ENCODE results near the gene EYS. TPM values are rescaled to one million over a fixed set of nuclear protein-coding genes. Genes with fewer than 3 reads are reported as not detected.

The EYS gene
- total RNA-seq, 1 donor from 2014 or later, result not detected

DNA sequence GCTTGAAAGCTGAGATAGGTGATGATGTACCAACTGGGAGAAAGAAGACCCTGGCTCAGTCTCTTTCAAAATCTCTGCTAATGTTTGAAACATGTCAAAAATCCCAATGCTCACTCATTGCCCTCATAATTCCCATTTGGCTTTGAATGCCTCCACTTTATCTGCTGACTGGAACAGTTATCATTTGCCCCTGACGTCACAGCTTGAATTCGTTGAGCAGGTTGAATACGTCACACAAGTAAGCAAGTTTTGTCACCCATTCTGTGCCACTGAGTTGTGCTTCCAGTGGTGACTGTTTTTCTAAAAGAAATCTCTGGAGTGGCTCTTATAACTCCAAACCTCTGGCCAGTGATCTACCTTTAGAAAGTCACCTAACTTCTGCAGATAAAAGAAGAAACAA lies 991.4 kb downstream of the EYS start:
- H3K4me3 Mint-ChIP-seq (ENCODE audit: unreplicated experiment), result no peak overlapping the region
- H3K27ac Mint-ChIP-seq (ENCODE audit: unreplicated experiment), result no peak overlapping the region
- no peak for DNase-seq (ENCODE audit: extremely low spot score, unreplicated experiment)
- H3K36me3 Mint-ChIP-seq (ENCODE audit: unreplicated experiment), result no peaks in the 10 kb centered on the region
- H3K27me3 Mint-ChIP-seq (ENCODE audit: unreplicated experiment), result peaks cover 4% of the 10 kb centered on the region
- peaks cover 14% of the 10 kb centered on the region for H3K4me1 Mint-ChIP-seq (ENCODE audit: unreplicated experiment)
- TF ChIP-seq, protein P1, sequence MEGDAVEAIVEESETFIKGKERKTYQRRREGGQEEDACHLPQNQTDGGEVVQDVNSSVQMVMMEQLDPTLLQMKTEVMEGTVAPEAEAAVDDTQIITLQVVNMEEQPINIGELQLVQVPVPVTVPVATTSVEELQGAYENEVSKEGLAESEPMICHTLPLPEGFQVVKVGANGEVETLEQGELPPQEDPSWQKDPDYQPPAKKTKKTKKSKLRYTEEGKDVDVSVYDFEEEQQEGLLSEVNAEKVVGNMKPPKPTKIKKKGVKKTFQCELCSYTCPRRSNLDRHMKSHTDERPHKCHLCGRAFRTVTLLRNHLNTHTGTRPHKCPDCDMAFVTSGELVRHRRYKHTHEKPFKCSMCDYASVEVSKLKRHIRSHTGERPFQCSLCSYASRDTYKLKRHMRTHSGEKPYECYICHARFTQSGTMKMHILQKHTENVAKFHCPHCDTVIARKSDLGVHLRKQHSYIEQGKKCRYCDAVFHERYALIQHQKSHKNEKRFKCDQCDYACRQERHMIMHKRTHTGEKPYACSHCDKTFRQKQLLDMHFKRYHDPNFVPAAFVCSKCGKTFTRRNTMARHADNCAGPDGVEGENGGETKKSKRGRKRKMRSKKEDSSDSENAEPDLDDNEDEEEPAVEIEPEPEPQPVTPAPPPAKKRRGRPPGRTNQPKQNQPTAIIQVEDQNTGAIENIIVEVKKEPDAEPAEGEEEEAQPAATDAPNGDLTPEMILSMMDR (IDR thresholded peaks at IDR 0.05), result no peak
- H3K9me3 Mint-ChIP-seq (ENCODE audit: unreplicated experiment), result no peaks in the 10 kb centered on the region

DNA sequence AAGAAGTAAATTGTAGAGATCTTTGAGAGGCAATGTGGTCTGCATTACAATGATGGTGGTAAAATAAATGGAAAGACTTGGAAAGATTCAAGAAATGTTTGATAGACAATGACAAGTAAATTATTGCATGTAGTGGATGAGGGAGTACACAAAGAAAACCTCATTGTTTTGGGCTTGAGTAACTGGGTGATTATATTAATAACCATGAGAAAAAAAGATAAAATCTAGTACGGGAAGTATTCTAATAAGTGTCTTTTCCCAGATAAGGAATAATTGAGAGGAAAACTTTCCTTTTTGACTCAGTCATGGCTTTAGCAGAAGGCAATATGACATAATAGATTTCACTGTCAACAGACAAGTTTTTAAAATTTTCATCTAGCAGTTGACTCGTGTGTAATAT lies 993.0 kb downstream of the EYS start:
- H3K36me3 Mint-ChIP-seq (ENCODE audit: unreplicated experiment), result no peaks in the 10 kb centered on the region
- H3K27ac Mint-ChIP-seq (ENCODE audit: unreplicated experiment), result no peak overlapping the region
- DNase-seq (ENCODE audit: extremely low spot score, unreplicated experiment), result no peak
- H3K4me1 Mint-ChIP-seq (ENCODE audit: unreplicated experiment), result peaks cover 14% of the 10 kb centered on the region
- H3K9me3 Mint-ChIP-seq (ENCODE audit: unreplicated experiment), result no peaks in the 10 kb centered on the region
- TF ChIP-seq, protein P1 (IDR thresholded peaks at IDR 0.05), result no peak
- H3K27me3 Mint-ChIP-seq (ENCODE audit: unreplicated experiment), result no peaks in the 10 kb centered on the region
- no peak overlapping the region for H3K4me3 Mint-ChIP-seq (ENCODE audit: unreplicated experiment)

DNA sequence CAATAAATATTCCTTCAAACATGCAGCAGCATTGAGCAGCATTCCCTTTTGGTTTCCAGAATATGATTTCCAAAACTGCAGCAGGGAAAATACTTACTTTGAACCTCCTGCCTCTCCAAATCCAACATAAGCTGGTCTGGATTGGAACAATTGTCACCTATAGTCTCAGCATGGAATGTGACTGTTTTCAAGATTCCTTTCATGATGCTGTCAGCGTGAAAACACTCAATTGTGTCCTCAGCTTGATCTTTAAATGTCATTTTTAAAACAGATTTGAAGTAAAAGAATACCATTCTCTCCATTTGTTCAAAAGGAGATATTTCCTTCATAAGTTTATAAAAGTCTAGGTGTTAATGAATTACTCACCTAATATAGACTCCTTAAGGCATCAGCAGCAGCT lies 993.9 kb downstream of the EYS start:
- no peak overlapping the region for H3K27ac Mint-ChIP-seq (ENCODE audit: unreplicated experiment)

DNA sequence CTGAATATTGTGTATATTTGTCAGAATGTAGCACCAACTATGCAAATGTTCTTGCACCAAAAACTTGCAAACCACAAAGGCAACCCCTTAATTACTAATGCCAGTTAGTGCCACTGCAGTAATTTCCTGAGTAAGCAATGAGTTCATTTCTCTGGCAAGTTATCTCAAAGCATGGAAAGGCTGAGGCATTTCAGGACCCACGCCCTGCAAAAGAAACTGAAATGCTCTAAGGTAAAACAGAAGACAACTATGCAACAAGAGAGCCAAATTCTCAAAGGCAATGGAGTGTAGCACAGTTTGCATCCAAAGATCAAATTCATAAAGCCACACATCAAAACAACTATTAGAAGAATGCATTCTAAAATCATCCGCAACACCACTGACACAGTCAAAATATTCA lies 994.4 kb downstream of the EYS start:
- Mint-ChIP-seq H3K27ac (ENCODE audit: unreplicated experiment) (no peak overlapping the region), H3K36me3 (ENCODE audit: unreplicated experiment) (no peaks in the 10 kb centered on the region), H3K4me3 (ENCODE audit: unreplicated experiment) (no peak overlapping the region), H3K27me3 (ENCODE audit: unreplicated experiment) (no peaks in the 10 kb centered on the region), H3K9me3 (ENCODE audit: unreplicated experiment) (no peaks in the 10 kb centered on the region), H3K4me1 (ENCODE audit: unreplicated experiment) (peaks cover 14% of the 10 kb centered on the region)
- TF ChIP-seq, protein P1 (IDR thresholded peaks at IDR 0.05), result no peak
- DNase-seq (ENCODE audit: extremely low spot score, unreplicated experiment), result no peak

More for the DNA sequence above, 993.9 kb downstream of the EYS start:
- H3K27me3 Mint-ChIP-seq (ENCODE audit: unreplicated experiment), result no peaks in the 10 kb centered on the region
- H3K36me3 Mint-ChIP-seq (ENCODE audit: unreplicated experiment), result no peaks in the 10 kb centered on the region
- TF ChIP-seq, protein P1 (IDR thresholded peaks at IDR 0.05), result no peak
- no peaks in the 10 kb centered on the region for H3K9me3 Mint-ChIP-seq (ENCODE audit: unreplicated experiment)
- H3K4me3 Mint-ChIP-seq (ENCODE audit: unreplicated experiment), result no peak overlapping the region
- no peak for DNase-seq (ENCODE audit: extremely low spot score, unreplicated experiment)
- H3K4me1 Mint-ChIP-seq (ENCODE audit: unreplicated experiment), result peaks cover 14% of the 10 kb centered on the region

DNA sequence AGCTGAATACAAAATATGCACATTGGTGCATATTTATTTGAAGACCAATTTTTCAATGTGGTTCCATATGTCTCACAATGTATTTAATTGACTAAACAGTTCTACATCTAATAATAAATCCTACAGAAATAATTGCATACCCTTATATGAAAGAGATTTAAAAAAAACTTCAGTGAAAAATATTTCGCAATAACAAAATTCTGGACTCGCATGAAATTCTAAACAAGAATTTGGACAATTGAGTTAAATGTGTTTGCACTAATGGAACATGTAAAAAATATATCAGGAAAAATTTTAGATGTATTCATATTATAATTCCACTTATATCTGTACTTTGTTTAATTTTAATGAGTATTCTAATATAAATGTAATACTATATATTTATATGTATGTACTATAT lies 1003.1 kb downstream of the EYS start:
- Mint-ChIP-seq H3K4me1 (ENCODE audit: unreplicated experiment) (no peaks in the 10 kb centered on the region), H3K4me3 (ENCODE audit: unreplicated experiment) (no peak overlapping the region), H3K36me3 (ENCODE audit: unreplicated experiment) (no peaks in the 10 kb centered on the region), H3K27me3 (ENCODE audit: unreplicated experiment) (no peaks in the 10 kb centered on the region), H3K9me3 (ENCODE audit: unreplicated experiment) (peaks cover 2% of the 10 kb centered on the region), H3K27ac (ENCODE audit: unreplicated experiment) (no peak overlapping the region)
- TF ChIP-seq, protein P1 (IDR thresholded peaks at IDR 0.05), result no peak
- no peak for DNase-seq (ENCODE audit: extremely low spot score, unreplicated experiment)
